ENCODE data around the gene GPC6.

GPC6 gene

DNA sequence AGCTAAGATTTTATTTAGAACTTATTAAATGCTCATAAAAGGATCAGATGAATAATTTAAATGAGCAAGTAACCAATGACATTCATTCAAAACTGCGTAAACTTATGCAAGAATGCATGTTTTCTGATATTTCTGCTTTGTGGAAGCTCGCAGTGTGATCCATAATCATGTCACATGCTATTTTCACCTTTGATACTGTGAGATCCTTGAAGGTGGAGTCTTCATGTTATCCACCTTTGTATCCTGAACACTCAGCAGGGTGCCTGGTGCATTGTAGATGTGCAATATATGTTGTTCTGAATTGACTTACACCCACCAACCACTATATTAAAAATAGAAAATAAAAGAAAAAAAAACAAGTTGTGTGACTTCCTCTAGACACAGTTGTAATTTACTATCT lies 919.4 kb downstream of the GPC6 start:
- Histone ChIP-seq H3K9me3 (ENCODE audit: insufficient read depth, low read depth, low read length) (no peaks in the 10 kb centered on the region), H3K4me1 (ENCODE audit: insufficient read depth, low read length, poor library complexity, severe bottlenecking) (no peaks in the 10 kb centered on the region)

GRCh38 chr13:94153586-94153985 lies 927.0 kb downstream of the GPC6 start:
- no peak overlapping the region for H2AFZ ChIP-seq (ENCODE audit: low read length)
- H3K4me3 ChIP-seq (ENCODE audit: low read length, poor library complexity, severe bottlenecking), result no peak overlapping the region
- no peaks in the 10 kb centered on the region for H3K4me1 ChIP-seq (ENCODE audit: insufficient read depth, low read length, poor library complexity, severe bottlenecking)
- H3K9me3 ChIP-seq (ENCODE audit: insufficient read depth, low read depth, low read length), result no peaks in the 10 kb centered on the region
- H3K27me3 ChIP-seq (ENCODE audit: insufficient read depth, low read length, poor library complexity, severe bottlenecking), result no peaks in the 10 kb centered on the region
- H4K20me1 ChIP-seq (ENCODE audit: insufficient read depth, low read length, poor library complexity, severe bottlenecking), result no peaks in the 10 kb centered on the region
- H3F3A ChIP-seq (ENCODE audit: low read depth), result no peaks in the 10 kb centered on the region
- H3K9me2 ChIP-seq (replicated peaks; ENCODE audit: low read depth, low read length), result no peaks in the 10 kb centered on the region
- no peaks in the 10 kb centered on the region for H3K79me2 ChIP-seq (ENCODE audit: insufficient read depth, low read length)
- H3K9ac ChIP-seq (ENCODE audit: low read depth, low read length, poor library complexity, severe bottlenecking), result no peak overlapping the region
- no peaks in the 10 kb centered on the region for H3K36me3 ChIP-seq (ENCODE audit: insufficient read depth, low read length)
- TF ChIP-seq CTCF (conservative IDR thresholded peaks at IDR 0.05; ENCODE audit: low read length) (no peak), EZH2phosphoT487 (IDR thresholded peaks at IDR 0.05; ENCODE audit: borderline replicate concordance) (no peak)
- no peak overlapping the region for H3K4me2 ChIP-seq (ENCODE audit: low read depth, low read length, poor library complexity, severe bottlenecking)

More for the DNA sequence above, 919.4 kb downstream of the GPC6 start:
- H3F3A ChIP-seq (ENCODE audit: low read depth), result no peaks in the 10 kb centered on the region
- H3K9ac ChIP-seq (ENCODE audit: low read depth, low read length, poor library complexity, severe bottlenecking), result no peak overlapping the region
- no peaks in the 10 kb centered on the region for H3K79me2 ChIP-seq (ENCODE audit: insufficient read depth, low read length)
- H3K9me2 ChIP-seq (replicated peaks; ENCODE audit: low read depth, low read length), result no peaks in the 10 kb centered on the region
- H4K20me1 ChIP-seq (ENCODE audit: insufficient read depth, low read length, poor library complexity, severe bottlenecking), result no peaks in the 10 kb centered on the region
- no peaks in the 10 kb centered on the region for H3K36me3 ChIP-seq (ENCODE audit: insufficient read depth, low read length)
- no peak overlapping the region for H3K4me2 ChIP-seq (ENCODE audit: low read depth, low read length, poor library complexity, severe bottlenecking)
- no peaks in the 10 kb centered on the region for H3K27me3 ChIP-seq (ENCODE audit: insufficient read depth, low read length, poor library complexity, severe bottlenecking)
- TF ChIP-seq CTCF (conservative IDR thresholded peaks at IDR 0.05; ENCODE audit: low read length), result no peak
- no peak for TF ChIP-seq EZH2phosphoT487 (IDR thresholded peaks at IDR 0.05; ENCODE audit: borderline replicate concordance)
- H2AFZ ChIP-seq (ENCODE audit: low read length), result no peak overlapping the region
- no peak overlapping the region for H3K4me3 ChIP-seq (ENCODE audit: low read length, poor library complexity, severe bottlenecking)

GRCh38 chr13:94154367-94154766 lies 927.8 kb downstream of the GPC6 start:
- H3K4me1 ChIP-seq (ENCODE audit: insufficient read depth, low read length, poor library complexity, severe bottlenecking), result no peaks in the 10 kb centered on the region
- no peak overlapping the region for H3K4me2 ChIP-seq (ENCODE audit: low read depth, low read length, poor library complexity, severe bottlenecking)
- no peak overlapping the region for H3K4me3 ChIP-seq (ENCODE audit: low read length, poor library complexity, severe bottlenecking)
- TF ChIP-seq CTCF (conservative IDR thresholded peaks at IDR 0.05; ENCODE audit: low read length) (no peak), EZH2phosphoT487 (IDR thresholded peaks at IDR 0.05; ENCODE audit: borderline replicate concordance) (no peak)
- no peaks in the 10 kb centered on the region for H3K9me2 ChIP-seq (replicated peaks; ENCODE audit: low read depth, low read length)
- H3K79me2 ChIP-seq (ENCODE audit: insufficient read depth, low read length), result no peaks in the 10 kb centered on the region
- no peaks in the 10 kb centered on the region for H3K36me3 ChIP-seq (ENCODE audit: insufficient read depth, low read length)
- H3K27me3 ChIP-seq (ENCODE audit: insufficient read depth, low read length, poor library complexity, severe bottlenecking), result no peaks in the 10 kb centered on the region
- no peaks in the 10 kb centered on the region for H3F3A ChIP-seq (ENCODE audit: low read depth)
- no peak overlapping the region for H2AFZ ChIP-seq (ENCODE audit: low read length)
- no peaks in the 10 kb centered on the region for H4K20me1 ChIP-seq (ENCODE audit: insufficient read depth, low read length, poor library complexity, severe bottlenecking)
- no peak overlapping the region for H3K9ac ChIP-seq (ENCODE audit: low read depth, low read length, poor library complexity, severe bottlenecking)
- H3K9me3 ChIP-seq (ENCODE audit: insufficient read depth, low read depth, low read length), result no peaks in the 10 kb centered on the region
